SK-N-SH (cell line): ENCODE results near the gene MTMR1. TPM values are rescaled to one million over a fixed set of nuclear protein-coding genes. Genes with fewer than 3 reads are reported as not detected.

Source experiments
- CTCF ChIA-PET: fragments of 300-600, 350-600 bp; formaldehyde crosslinking; extraction: SDS; loops from one replicate; lab custom pipeline; 2021; lab: Yijun Ruan, JAX
- POLR2A ChIA-PET: fragments of 350-600 bp; sonication (Branson Sonifier 250); formaldehyde crosslinking; extraction: SDS; loops from one replicate; lab custom pipeline; 2020; ENCODE audit warnings: antibody characterized with exemption, inconsistent platforms; lab: Yijun Ruan, JAX
- DNase-seq: peaks from one replicate; pipeline ENCODE4 v3.0.0; 2012
- H2AFZ ChIP-seq: fragments of 200-600 bp; sonication (generic); 2 replicates; pipeline ENCODE4 v1.8.1; 2016; ENCODE audit warnings: antibody characterized with exemption, mild to moderate bottlenecking, low read depth
- H3F3A ChIP-seq: fragments of 200-600 bp; sonication (generic); replicated peaks from 2 replicates; pipeline ENCODE3; 2016; ENCODE audit warnings: antibody characterized with exemption, mild to moderate bottlenecking; ENCODE audit not compliant: insufficient read depth
- H3K27ac ChIP-seq, 2 experiments: fragments of 200-500 bp in 1 of 2; fragments of 200-600 bp in 1 of 2; sonication (Bioruptor generic) in 1 of 2; sonication (generic), shearing (Covaris generic) in 1 of 2; 2 replicates each; pipeline versions ENCODE4 v1.5.1 to v1.6.1; 2014 to 2016; ENCODE audit warnings: low read depth in 2 of 2, inconsistent platforms in 1 of 2, low read length in 1 of 2, mild to moderate bottlenecking in 1 of 2, mixed read lengths in 1 of 2
- H3K27me3 ChIP-seq: fragments of 200-600 bp; sonication (generic), shearing (Covaris generic); 2 replicates; pipeline ENCODE4 v1.6.1; 2016; ENCODE audit warnings: mixed run types; ENCODE audit not compliant: insufficient read depth
- H3K36me3 ChIP-seq, 2 experiments: fragments of 200-500 bp in 1 of 2; fragments of 200-600 bp in 1 of 2; sonication (Bioruptor generic) in 1 of 2; sonication (generic) in 1 of 2; replicated peaks in 1 of 2; 2 replicates each; pipeline versions ENCODE3 to v1.5.1; 2014 to 2016; ENCODE audit warnings: low read length in 1 of 2, mild to moderate bottlenecking in 1 of 2; ENCODE audit not compliant: insufficient read depth in 2 of 2, control insufficient read depth in 1 of 2
- H3K4me1 ChIP-seq, 2 experiments: fragments of 200-500 bp in 1 of 2; fragments of 200-600 bp in 1 of 2; sonication (Bioruptor generic) in 1 of 2; sonication (generic), shearing (Covaris generic) in 1 of 2; 2 replicates each; pipeline versions ENCODE4 v1.5.1 to v1.6.1; 2014 to 2016; ENCODE audit warnings: low read depth in 1 of 2, low read length in 1 of 2, mixed run types in 1 of 2; ENCODE audit not compliant: insufficient read depth in 2 of 2, control insufficient read depth in 1 of 2
- H3K4me2 ChIP-seq: fragments of 200-600 bp; sonication (generic), shearing (Covaris generic); 2 replicates; pipeline ENCODE4 v1.6.1; 2017; ENCODE audit warnings: mixed run types
- H3K4me3 ChIP-seq, 2 experiments: fragments of 200-500 bp in 1 of 2; fragments of 200-600 bp in 1 of 2; sonication (Bioruptor generic) in 1 of 2; sonication (generic), shearing (Covaris generic) in 1 of 2; 2 replicates each; pipeline versions ENCODE4 v1.5.1 to v1.8.1; 2014 to 2016; ENCODE audit warnings: low read depth in 2 of 2, inconsistent platforms in 1 of 2, low read length in 1 of 2, mild to moderate bottlenecking in 1 of 2, mixed read lengths in 1 of 2, moderate library complexity in 1 of 2
- H3K79me2 ChIP-seq: fragments of 200-600 bp; sonication (generic); 2 replicates; pipeline ENCODE4 v1.8.1; 2017; ENCODE audit warnings: mild to moderate bottlenecking; ENCODE audit not compliant: insufficient read depth
- H3K9ac ChIP-seq: fragments of 200-600 bp; sonication (generic); 2 replicates; pipeline ENCODE4 v1.6.1; 2017; ENCODE audit warnings: mixed run types
- H3K9me2 ChIP-seq: fragments of 200-600 bp; sonication (generic); 2 replicates; pipeline ENCODE4 v1.6.1; 2017; ENCODE audit warnings: mixed run types
- H3K9me3 ChIP-seq: fragments of 200-600 bp; sonication (generic); 2 replicates; pipeline ENCODE4 v1.6.1; 2017; ENCODE audit warnings: mixed run types, mild to moderate bottlenecking, moderate library complexity
- H4K20me1 ChIP-seq: fragments of 200-600 bp; sonication (generic); 2 replicates; pipeline ENCODE4 v1.6.1; 2017; ENCODE audit warnings: mild to moderate bottlenecking, mixed run types; ENCODE audit not compliant: insufficient read depth
- EP300 ChIP-seq, 2 experiments: IDR thresholded peaks; 2 replicates each; pipeline versions ENCODE4 v1.4.0 to v1.6.1; 2012; ENCODE audit warnings: borderline replicate concordance in 1 of 2, low read depth in 1 of 2, low read length in 1 of 2
- FOXM1 ChIP-seq: IDR thresholded peaks from 2 replicates; pipeline ENCODE4 v1.4.0; 2012; ENCODE audit warnings: low read depth, mild to moderate bottlenecking
- GABPA ChIP-seq: IDR thresholded peaks from 2 replicates; pipeline ENCODE4 v1.4.0; 2012; ENCODE audit warnings: low read depth, mild to moderate bottlenecking
- IRF3 ChIP-seq: fragments of 150-350 bp; IDR thresholded peaks from 2 replicates; pipeline ENCODE4 v1.6.1; 2016; ENCODE audit warnings: mild to moderate bottlenecking, low read depth, low read length
- MAX ChIP-seq: IDR thresholded peaks from 2 replicates; pipeline ENCODE4 v1.4.0; 2012; ENCODE audit warnings: low read depth
- MEF2A ChIP-seq: IDR thresholded peaks from 2 replicates; pipeline ENCODE4 v1.4.0; 2012; ENCODE audit warnings: low read depth, borderline replicate concordance
- NFIC ChIP-seq: IDR thresholded peaks from 2 replicates; pipeline ENCODE4 v1.4.0; 2012; ENCODE audit warnings: borderline replicate concordance
- PBX3 ChIP-seq: IDR thresholded peaks from 2 replicates; pipeline ENCODE4; 2012
- SMC3 ChIP-seq: IDR thresholded peaks from 2 replicates; pipeline ENCODE4 v1.6.1; 2012; ENCODE audit warnings: low read depth, low read length, improper control_type of control experiment
- TAF1 ChIP-seq: IDR thresholded peaks from 2 replicates; pipeline ENCODE4 v1.6.1; 2012; ENCODE audit warnings: low read depth, mild to moderate bottlenecking, low read length, moderate library complexity, borderline replicate concordance
- TCF12 ChIP-seq: IDR thresholded peaks from 2 replicates; pipeline ENCODE4 v1.4.0; 2012
- USF2 ChIP-seq: fragments of 150-350 bp; IDR thresholded peaks from 2 replicates; pipeline ENCODE4 v1.6.1; 2017; ENCODE audit warnings: antibody characterized with exemption, low read length, low read depth, borderline replicate concordance
- WGBS: methylation state at CpG from one replicate; pipeline ENCODE4 v1.1.6; 2017; ENCODE audit warnings: low lambda C conversion rate; 5-methylcytosine and 5-hydroxymethylcytosine counted together
- polyA plus RNA-seq, 3 experiments: library from polyadenylated mRNA; depleted of rRNA; stranded (reverse); fragments of >200 nt; gene quantifications; 2 replicates each; pipeline ENCODE4 v1.2.3, GENCODE V29; 2012
- TF ChIP-seq, protein P1 (sequence below): IDR thresholded peaks from 2 replicates; pipeline ENCODE4 v1.6.1; 2012; ENCODE audit warnings: mild to moderate bottlenecking, low read depth, low read length, moderate library complexity
- TF ChIP-seq, protein P2 (sequence below): IDR thresholded peaks from 2 replicates; pipeline ENCODE4 v1.4.0; 2012; ENCODE audit warnings: low read depth, borderline replicate concordance

MTMR1 gene
- polyA plus RNA-seq, 1 of the 3 experiments (the other 2 are of a cell fraction), result 17.0 TPM

DNA sequence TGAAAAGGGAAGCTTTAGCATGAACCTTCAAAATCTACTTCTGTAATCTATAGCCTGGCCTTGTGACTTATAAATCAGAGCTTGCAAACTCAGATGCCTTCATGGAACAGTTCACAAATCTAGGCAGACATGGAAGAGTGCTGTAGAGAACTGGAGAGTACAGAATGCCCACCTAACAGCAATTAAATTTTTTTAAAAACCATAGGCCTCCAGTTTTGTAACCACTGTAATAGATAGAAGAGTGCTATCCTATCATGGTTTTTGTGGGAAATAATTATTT lies 10.4 kb downstream of the MTMR1 start (continued):
- TF ChIP-seq, protein P1, sequence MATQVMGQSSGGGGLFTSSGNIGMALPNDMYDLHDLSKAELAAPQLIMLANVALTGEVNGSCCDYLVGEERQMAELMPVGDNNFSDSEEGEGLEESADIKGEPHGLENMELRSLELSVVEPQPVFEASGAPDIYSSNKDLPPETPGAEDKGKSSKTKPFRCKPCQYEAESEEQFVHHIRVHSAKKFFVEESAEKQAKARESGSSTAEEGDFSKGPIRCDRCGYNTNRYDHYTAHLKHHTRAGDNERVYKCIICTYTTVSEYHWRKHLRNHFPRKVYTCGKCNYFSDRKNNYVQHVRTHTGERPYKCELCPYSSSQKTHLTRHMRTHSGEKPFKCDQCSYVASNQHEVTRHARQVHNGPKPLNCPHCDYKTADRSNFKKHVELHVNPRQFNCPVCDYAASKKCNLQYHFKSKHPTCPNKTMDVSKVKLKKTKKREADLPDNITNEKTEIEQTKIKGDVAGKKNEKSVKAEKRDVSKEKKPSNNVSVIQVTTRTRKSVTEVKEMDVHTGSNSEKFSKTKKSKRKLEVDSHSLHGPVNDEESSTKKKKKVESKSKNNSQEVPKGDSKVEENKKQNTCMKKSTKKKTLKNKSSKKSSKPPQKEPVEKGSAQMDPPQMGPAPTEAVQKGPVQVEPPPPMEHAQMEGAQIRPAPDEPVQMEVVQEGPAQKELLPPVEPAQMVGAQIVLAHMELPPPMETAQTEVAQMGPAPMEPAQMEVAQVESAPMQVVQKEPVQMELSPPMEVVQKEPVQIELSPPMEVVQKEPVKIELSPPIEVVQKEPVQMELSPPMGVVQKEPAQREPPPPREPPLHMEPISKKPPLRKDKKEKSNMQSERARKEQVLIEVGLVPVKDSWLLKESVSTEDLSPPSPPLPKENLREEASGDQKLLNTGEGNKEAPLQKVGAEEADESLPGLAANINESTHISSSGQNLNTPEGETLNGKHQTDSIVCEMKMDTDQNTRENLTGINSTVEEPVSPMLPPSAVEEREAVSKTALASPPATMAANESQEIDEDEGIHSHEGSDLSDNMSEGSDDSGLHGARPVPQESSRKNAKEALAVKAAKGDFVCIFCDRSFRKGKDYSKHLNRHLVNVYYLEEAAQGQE, result no peak

DNA sequence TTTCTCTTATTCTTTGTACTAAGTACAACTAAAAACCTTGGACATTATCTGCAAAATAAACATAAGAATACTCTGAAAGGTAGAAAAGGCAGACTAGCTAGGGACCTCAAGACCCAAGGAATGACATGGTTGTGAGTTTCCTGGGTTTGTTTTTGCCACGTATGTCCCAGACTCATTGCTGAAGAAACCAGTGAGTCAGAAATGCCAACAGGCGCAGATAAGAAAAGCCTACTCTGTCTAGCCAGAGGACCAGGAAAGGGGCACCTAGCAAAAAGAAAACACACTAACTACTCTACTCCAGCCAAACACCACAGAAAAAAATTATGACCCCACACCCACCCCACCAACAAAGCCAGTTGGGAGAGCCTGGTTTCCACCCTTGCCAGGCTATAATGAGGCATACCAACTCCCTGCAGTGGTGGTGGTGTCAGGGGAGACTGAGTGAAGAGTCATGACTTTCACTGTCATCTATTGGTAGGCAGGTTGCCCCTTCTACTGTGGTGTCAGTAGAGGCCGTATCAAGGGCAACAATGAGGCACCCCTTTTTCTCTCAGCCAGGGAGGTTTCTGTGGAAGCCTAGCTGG lies 10.9 kb downstream of the MTMR1 start:
- Histone ChIP-seq H3K9me3 (no peaks in the 10 kb centered on the region), H3K9ac (no peak overlapping the region), H3F3A (no peaks in the 10 kb centered on the region), H4K20me1 (no peaks in the 10 kb centered on the region), H3K36me3 (peaks cover 4 to 7% of the 10 kb centered on the region in 2 experiments), H3K4me3 (no peak overlapping the region), H3K4me2 (no peak overlapping the region), H3K79me2 (no peaks in the 10 kb centered on the region), H2AFZ (no peak overlapping the region), H3K27ac (peak overlapping the region in 1 of 2 experiments; percentile 41; a peak in 2 of 4 replicates), H3K9me2 (no peaks in the 10 kb centered on the region), H3K4me1 (no peaks in the 10 kb centered on the region), H3K27me3 (no peaks in the 10 kb centered on the region)
- ChIA-PET POLR2A (no interaction called here), CTCF (interaction anchor here (1.1 to 1.2 kb wide), 2 partner anchors 14 to 34 kb away, joined by 3 to 4 read pairs; no protein-coding TSS in a partner anchor)
- no peak for DNase-seq
- 67% methylated on average over 3 of the region's 3 CpGs for WGBS
- TF ChIP-seq FOXM1 (no peak), TAF1 (no peak), IRF3 (no peak), PBX3 (no peak), SMC3 (no peak), GABPA (no peak), MEF2A (no peak), NFIC (no peak), USF2 (no peak), EP300 (IDR thresholded peaks at IDR 0.05; ENCODE audit: borderline replicate concordance in 1 of 2, low read depth in 1 of 2, low read length in 1 of 2) (no peak), MAX (no peak), TCF12 (no peak)
- TF ChIP-seq, protein P2, sequence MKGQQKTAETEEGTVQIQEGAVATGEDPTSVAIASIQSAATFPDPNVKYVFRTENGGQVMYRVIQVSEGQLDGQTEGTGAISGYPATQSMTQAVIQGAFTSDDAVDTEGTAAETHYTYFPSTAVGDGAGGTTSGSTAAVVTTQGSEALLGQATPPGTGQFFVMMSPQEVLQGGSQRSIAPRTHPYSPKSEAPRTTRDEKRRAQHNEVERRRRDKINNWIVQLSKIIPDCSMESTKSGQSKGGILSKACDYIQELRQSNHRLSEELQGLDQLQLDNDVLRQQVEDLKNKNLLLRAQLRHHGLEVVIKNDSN, result no peak
